NCI-H526 (cell line): Measurements from ENCODE around the gene DCBLD1.

Experiments
- DNase-seq, 2 experiments: peaks; one replicate each; lab custom pipeline; 2025; lab: John Stamatoyannopoulos, UW

Gene DCBLD1

DNA sequence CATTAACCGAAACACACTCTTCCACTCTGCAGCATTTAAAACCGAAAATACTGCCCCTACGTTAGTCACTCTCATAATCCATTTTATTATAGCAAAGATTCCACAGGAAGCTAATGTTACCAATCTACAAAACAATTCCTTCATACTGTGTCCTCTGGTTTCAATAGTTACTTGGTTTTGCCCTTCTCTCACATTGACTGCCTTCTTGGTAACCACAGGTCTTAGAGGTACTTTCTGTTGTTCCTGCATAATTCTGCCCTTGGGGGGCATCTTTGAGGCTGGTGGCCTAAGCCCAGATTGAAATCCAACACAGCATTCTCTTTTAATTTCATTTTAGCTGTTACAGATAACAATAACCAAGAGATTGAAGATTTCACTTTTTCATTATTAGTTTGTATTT, 9.8 kb upstream of the DCBLD1 start:
- DNase-seq, result no peak

DNA sequence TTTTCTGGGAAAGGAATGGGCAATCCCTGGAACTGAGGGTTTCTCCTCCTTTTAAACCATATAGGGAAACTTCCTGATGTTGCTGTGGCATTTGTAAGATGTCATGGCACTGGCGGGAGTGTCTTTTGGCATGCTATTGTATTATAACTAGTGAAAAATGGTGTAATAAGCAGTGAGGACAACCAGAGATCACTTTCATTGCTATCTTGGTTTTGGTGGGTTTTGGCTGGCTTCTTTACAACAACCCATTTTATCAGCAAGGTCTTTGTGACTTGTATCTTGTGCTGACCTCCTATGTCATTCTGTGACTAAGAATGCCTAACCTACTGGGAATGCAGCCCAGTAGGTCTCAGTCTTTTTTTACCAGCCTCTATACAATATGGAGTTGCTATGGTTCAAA, 9.1 kb upstream of the DCBLD1 start:
- DNase-seq, result no peak

DNA sequence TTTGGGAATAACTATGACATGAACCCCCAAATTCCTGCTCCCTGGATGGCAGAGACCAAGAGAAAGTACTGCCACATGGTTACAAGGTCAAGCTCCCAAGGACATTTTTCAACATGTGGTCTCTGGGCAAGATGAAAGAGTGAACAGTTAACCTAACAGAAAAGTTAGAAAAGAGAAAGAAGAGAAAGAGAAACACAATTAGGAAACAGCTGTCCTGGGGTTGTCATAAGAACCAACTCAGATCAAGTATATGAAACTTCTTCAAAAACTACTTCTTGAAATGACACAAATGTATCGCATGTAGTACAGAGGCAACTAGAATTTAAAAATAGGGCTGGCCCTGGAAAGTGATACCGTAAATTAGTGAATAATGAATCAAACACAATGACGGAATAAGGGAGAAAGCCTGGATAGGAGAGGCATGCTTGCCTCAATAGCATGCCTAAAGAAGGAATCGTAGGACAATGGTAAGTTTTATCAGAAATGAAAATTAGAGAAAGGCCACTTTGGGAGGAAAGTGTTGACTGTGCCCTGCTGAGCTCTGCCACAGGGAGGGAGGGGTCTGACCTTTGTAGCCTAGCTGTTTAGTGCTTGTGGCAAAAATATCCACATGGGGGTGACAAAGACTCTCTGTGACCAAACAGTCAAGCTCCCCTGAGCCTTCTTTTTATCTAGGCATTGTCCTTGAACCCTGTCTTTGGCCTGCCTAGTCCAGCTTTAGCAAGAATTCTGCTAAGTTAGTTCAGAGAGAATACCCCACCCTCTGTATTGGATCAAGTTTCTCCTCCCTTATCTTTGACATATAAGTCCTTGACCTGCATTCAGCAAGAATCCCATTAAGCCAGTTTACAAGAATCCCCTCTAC, 4.3 kb upstream of the DCBLD1 start:
- DNase-seq, result peak in 1 of 2 experiments; percentile 23

DNA sequence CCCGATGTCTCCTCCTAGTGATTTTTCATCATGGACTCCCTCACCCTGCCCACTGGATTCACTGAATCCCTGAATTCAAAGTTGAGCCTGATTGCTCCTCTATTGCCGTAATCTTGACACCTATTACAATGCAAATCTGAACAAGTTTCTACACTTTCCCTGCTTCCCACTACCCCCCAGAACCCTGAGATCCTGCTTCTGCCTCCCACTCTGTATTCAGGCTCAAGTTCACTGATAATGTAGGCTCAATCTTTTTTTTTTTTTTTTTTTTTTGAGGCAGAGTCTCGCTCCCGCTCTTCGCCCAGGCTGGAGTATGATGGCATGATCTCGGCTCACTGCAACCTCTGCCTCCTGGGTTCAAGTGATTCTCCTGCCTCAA, 3.6 kb upstream of the DCBLD1 start:
- DNase-seq, result no peak

DNA sequence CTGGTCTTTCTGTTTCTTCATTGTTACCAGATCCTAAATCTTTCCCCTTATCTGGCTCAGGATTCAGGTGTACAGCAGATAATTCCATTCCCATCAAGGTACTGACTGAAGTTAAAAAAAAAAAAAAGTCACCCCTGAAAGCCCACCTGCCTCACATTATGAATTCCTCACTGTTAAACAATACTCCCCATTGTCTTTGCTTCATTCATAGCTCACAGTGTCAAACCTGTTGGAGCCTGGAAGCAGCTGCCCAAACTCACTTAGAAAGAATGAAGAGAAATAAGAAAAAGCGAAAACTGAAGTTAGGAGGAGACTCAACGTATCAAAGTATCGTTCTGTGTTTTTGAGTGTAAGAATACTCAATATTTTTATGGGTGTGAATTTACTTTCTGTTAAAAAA, 1.8 kb upstream of the DCBLD1 start:
- peak; percentile 45 to 69 for DNase-seq

DNA sequence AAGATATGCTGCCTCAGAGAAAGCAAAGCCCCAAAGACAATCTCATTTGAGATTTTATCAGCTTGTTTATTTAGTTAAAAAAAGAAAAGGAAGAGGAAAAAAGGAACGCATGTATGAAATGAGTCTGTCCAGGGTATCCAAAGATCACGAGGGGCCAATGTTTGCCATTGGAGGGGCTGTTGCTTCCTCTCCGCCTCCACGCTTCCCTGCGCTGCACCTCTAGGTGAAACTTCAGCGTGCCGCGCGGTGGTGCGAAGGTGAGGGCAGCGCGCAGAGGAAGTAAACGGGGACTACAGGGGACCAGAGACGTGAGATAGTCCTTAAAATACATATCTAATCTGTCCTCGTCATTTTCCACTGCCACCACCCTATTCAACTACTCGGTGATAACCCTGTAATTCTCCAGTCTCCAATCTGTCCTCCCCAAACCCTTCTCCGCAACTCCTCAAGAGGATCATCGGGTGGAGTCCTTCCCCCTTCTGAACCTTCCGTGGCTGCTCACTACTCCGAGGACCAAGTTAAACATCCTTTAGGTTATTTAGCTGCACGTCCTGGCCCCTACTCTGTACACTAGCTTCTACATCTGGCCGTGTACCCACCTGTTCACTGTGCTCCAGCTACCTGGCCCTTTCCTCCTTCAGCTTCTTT, 1.1 kb upstream of the DCBLD1 start:
- DNase-seq, result no peak

DNA sequence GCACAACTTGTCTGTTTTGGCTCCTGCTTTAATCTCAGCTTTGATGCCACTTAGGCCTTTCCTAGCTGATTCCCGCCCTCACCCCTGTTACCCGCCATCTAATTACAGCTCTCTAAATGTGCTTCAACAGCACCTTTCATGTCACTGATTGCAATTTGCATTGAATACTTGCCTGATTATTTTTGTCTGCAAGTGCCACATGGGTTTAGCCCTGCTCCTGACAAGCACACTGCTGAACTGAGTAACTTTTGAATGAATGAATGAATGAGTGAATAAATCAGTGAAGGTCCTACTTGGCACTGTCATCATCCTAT, 591 bp upstream of the DCBLD1 start:
- DNase-seq, result peak in 1 of 2 experiments; percentile 45

DNA sequence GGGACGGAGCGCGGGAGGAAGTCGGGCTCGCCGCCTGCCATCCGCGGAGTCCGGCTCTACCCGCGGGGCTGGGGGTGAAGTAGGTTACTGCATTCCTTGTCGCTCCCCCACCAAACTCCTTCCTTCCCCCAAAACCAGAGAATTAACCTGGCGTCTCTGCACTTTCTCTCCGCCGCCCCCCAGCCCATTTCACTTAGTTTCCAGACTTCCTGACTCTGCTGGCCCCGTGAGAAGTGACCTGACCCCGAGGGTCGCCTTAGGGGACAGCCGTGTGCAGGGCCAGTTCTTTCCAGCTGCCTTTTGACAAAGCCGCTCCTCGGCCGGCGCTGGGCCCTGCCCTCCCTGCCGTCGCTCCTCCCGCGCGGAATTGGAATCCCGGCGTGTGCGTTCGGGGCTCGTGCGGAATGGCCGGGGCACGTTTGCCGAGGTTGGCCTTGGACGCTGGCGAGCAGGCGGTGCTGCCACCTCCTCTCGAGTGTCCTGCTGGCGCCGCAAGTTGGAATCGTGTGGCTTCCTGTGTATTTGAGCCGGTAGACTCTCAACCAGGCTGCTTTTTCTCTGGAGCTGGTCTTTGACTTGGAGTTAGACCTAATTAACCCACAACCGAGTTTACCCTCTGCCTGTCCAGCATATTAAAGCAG, 650 bp downstream of the DCBLD1 start:
- peak; percentile 32 to 79 for DNase-seq

DNA sequence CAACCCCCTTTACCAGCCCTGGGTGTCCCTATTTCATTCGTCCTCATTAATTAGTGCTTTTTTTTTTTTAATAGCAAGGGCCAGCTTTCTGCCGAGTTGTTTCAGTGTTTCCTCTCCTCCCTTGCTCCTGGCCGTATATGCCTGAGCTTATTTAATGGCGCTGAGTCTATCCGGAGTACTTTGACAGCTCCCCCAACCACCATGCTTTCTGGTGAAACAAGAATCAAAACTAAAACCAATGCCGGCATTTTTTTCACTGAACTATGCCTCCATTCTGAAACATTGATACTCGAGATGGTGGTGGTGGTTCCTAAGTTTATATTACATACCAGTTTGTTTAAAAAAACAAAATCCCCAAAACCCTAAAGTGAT, 1.2 kb downstream of the DCBLD1 start:
- peak; percentile 29 to 59 for DNase-seq

DNA sequence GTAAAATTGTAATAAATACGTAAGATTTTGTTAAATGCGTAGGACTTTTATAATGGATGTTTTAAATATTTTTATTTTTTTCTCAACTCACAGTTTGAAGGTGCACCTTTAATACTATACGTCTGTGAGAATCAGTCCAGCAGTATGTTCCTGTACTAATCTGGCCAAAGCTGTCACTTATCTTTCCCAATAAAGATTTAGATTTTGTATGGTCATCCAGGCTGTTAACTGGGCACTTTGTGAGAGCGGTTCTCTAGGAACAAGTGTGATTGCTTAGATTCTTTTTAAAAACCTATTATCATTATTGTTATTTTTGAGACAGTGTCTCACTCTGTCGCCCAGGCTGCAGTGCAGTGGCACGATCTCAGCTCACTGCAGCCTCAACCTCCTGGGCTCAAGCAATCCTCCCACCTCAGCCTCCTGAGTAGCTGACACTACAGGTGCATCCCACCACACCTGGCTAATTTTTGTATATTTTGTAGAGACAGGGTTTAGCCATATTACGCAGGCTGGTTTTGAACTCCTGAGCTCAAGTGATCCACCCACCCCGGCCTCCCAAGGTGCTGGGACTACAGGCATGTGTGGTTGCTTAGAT, 1.7 kb downstream of the DCBLD1 start:
- DNase-seq, result no peak

DNA sequence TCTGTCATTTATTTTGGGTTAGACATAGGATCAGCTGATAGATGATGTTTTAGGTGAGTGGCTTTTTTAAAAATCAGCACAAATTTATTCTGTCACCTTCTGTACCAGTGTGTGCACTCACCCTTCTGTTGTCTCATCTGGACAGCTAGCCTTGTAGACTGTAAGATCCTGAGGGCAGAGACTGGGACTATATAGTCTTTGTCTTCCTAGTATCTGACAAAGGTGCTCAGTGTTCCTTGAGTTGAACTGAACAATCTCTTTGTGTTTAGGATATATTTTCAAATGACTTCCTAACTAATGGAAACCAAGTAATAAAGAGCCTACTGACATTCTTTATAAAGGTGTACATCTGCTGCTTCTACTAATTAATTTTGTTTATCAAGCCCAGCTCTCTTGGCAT, 3.0 kb downstream of the DCBLD1 start:
- DNase-seq, result no peak

DNA sequence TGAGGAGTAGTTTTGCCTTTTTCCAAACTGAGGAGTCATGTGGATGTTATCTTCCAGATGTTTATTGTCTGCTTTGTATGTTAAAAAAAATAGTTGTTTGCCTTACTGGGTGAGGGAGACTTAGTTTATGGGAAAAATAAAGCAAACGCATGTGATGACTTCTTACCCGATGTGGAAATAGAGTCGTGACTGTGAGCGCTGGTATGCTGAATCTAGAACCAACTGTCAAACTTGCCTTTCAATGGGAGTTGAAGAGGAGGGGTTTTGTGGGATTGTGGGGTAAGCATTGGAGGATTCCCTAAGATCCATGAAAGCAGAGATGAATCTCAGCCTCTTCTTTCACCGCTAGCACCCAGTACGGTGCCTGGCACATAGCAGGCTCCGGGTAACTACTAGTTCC, 5.3 kb downstream of the DCBLD1 start:
- DNase-seq, result no peak

DNA sequence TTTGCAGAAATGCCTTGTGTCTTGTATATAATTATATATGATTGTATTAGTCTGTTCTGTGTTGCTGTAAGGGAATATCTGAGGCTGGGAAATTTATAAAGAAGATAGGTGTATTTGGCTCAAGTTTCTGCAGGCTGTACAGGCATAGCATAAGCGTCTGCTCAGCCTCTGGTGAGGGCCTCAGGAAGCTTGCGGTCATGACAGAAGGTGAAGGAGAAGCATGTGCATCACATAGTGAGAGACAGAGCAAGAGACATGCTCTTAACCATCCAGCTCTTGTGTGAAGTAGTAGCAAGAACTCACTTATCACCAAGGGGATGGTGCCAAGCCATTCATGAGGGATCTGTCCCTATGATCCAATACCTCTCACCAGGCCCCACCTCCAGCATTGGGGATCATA, 6.5 kb downstream of the DCBLD1 start:
- DNase-seq, result no peak

DNA sequence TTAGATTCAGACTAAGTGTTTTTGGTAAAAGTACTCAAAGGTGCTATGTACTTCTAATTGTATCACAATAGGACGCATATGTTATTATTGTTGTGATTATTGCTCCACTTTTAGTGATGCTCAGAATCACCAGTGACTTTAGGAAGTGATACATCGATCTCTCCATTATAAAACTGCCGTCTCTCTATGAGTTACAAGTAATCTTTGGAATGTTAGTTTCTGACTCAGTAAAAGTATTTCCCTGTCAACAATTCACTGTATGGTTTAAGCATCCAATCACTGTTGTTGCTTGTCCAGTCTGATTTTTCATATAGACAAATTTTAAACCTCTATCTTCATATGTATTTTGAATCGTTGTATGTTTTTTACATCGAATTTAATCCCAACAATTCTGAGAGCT, 9.4 kb downstream of the DCBLD1 start:
- DNase-seq, result no peak

DNA sequence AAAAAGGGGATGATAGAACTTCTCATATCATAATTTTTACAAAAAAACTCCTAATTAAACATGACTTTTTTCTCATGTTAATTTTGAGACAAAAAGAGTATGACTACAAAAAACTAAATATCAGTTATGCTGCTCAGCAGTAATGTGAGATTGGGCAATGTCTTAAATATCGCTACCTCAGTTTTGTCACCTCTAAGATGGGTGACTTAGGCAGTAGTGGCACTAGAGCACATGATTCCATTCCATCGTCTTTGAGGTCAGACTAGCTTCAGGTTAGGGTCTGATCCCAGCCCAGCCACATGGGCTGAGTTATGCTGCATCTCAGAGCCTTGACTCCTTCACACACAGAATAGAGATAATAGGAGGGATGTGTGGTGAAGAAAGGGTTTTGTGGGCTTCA, 11.0 kb downstream of the DCBLD1 start:
- DNase-seq, result no peak

DNA sequence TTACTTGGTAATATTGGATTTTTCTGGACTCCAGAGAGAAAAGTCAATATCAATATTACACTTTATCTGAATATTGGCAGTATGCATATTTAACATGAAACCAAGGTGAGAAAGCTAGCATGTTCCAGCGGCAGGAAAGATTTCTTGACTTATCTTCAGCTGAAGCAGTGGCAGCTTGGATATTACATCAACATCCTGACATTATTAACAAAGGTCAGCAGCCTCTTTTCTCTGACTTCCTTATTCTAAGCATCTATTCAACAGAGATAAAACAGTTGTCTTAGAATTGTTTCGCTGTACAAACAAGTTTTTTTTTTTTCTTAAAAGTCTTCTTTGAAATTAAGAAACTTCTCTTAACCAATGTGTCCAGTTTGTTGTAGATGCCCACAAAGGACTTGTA, 11.8 kb downstream of the DCBLD1 start:
- no peak for DNase-seq

DNA sequence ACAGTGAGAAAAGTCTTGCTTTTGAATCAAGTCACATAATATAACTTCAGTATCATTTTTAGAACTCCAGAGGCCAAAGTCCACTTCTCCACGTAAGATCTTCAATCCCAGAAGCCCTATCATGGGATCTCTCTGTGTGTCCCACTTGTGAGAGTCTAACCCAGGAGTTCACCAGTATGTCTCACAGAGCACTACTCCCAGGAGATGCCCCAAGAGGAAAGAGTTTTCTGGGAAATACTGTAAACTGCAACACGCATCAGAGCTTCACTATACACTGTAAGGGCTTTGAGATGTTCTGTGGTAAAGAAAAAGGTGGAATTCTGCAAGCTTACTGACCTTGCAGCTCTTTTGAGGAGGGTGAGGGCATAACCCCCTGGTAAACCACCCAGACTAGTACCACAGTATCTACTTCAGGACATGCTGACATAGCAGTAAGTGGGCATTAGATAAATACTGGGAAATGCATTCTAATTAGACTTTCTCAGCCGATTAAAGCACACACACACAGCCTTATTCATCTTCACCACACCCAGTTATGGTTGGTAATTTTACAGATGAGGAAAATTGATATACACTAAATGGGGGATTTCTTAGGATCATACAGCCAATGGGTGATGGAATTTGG, 12.3 kb downstream of the DCBLD1 start:
- DNase-seq, result no peak

DNA sequence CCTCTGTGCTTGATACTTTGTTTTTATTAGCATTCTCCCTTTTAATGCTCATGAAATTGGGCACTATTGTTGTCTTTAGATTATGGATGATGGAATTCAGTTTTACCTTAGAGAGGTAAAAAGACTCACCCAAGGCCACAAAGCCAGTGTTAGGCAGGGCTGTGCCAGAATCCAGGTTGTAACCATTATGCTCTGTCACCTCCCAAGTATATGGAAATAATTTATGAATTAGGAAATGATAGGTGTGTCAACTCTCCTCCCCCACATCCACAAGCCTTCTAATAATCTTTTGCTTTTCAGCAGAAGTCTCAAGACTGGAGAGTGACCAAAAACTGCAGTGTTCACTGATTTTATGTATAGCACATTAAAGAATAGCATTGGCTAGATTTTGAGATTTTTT, 13.0 kb downstream of the DCBLD1 start:
- DNase-seq, result no peak

DNA sequence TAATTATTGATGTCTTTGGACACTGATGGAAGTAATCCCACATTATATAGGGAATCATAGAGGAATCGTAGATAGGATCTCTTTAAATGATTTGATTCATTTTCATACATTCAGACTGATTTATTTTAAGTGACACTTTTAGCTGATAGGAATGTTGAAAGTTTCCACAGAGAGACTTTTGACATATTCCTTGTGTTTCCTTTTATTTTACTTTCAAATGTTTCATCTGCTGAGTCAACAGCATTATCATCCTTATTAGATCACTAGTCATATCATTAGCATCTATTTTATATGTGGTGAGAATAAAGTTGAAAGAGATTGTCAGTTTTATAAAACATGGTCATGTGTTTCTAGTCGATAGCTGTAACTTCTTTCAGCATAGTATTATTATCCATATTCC, 13.4 kb downstream of the DCBLD1 start:
- no peak for DNase-seq

DNA sequence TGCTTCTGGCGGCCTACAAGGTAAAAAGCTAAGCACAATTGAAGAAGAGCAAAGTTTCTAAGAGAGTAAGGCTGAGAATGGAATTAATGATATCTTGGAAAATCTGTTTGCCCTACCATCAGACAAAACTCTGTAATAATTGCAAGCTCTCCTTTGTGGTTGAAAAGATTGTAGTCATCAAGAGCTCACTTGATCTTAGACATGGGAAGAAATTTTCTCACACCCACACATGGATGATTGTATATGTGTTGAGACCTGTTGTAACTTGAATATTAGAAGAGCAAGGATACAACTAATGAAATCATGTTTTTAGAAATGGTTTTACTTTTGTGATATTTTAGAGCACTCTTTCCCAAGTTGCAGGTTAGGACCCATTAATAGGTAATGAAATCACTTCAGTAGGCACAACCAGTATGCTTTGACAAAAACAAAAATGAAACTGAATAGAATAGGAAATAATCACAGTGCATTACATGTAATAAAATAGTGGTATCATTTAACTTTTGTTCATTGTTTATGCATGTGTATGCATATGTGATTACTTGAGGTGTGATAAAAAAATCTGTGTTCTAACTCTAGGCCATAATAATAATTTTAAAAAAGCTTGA, 14.0 kb downstream of the DCBLD1 start:
- no peak for DNase-seq

DNA sequence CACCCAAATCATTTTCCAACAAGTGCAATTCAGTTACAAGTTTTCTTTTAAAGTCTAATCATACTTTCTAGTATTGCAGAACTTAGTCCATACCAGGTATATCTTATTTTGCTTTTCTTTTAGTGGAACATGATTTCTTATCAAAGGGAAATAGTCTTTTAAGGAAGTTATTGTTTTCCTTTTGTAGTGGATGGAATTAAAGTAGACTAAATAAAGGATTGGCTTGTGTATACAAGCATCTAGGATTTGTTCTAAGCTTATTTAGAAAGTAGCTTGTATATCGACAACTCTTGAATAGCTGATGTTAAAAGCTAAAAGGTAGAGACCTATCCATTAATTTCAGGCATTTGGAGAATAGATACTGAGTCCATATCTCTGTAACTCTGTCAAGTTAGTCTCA, 14.8 kb downstream of the DCBLD1 start:
- no peak for DNase-seq

DNA sequence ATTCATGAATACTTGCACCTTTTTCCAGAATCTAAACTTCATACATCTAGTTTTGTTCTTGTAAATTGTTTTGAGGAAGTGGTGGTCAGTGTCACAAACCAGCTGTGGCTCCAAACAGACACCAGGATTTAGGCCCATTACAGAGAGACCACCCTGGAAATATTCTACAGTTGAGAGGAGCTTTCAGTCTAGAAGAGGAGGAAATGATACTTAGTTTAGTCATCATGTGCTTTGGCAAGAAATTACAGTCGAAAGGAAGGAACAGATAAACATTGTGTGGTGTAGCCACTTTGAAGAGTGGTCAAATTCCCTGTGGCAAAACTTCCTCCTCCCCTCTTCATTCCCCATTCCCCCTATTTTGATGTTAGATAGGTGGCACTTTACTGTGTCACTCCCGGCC, 15.7 kb downstream of the DCBLD1 start:
- DNase-seq, result no peak
